ENCODE measurements around the gene IRAK2. TPM values are rescaled to one million over a fixed set of nuclear protein-coding genes. Genes with fewer than 3 reads are reported as not detected.

The IRAK2 gene
- polyA plus RNA-seq, 2 of the 4 experiments (the other 2 are of a cell fraction): 7.9 to 12.5 TPM

DNA sequence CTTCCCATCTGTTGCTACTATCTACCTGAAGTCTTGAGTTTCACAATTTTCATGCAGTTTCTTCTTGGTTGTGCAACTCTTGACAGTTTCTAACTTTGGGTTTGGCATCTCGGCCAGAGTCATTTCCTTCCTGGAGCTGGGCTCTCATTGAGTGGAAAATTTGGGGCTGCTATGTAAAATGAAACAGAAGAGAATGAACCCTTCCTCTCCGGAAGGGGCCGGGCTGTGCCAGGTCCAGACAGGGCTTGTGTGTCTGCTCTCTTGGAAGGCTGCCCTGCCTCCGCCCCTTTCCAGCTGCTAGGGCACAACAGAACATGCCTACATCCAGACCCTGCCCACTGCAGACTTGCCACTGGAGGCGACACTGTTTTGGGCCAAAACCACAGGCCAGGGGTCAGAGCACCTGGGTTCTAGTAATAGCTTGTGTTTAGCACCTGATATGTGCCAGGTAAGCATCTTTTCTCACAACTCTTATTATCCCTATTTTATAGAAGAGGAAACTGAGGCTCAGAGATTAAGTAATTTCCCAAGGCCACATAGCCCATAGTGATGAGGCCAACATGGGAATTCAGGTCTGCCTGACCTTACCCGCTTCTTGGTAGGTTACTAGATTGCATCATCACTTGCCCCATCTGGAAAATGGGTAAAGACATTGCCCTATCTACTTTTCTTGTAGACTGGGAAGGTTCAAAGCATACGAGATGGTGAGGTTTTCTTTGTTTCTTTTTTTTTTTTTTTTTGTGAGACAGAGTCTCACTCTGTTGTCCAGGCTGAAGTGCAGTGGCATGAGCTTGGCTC is 25.0 kb downstream of the IRAK2 start (continued):
- no peak for TF ChIP-seq ATOH8 (CRISPR knock-in tag; IDR thresholded peaks at IDR 0.05; ENCODE audit: low read depth)
- no peak for TF ChIP-seq RAD21 (conservative IDR thresholded peaks at IDR 0.05 in 1 of 2, IDR thresholded peaks at IDR 0.05 in 1 of 2)
- TF ChIP-seq, protein P1, sequence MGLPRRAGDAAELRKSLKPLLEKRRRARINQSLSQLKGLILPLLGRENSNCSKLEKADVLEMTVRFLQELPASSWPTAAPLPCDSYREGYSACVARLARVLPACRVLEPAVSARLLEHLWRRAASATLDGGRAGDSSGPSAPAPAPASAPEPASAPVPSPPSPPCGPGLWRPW (IDR thresholded peaks at IDR 0.05): peak; percentile 11; the same call in 1 of the 2 replicates
- TF ChIP-seq CEBPB (IDR thresholded peaks at IDR 0.05): peak; percentile 65 to 78; a peak in 3 of 4 replicates
- TF ChIP-seq EHF (CRISPR knock-in tag; IDR thresholded peaks at IDR 0.05): no peak
- TF ChIP-seq CTCF (IDR thresholded peaks at IDR 0.05): no peak
- TF ChIP-seq FOSB (CRISPR knock-in tag; IDR thresholded peaks at IDR 0.05): no peak
- no peak for TF ChIP-seq E2F6 (IDR thresholded peaks at IDR 0.05; ENCODE audit: borderline replicate concordance, low read depth)
- no peak for TF ChIP-seq HOXB5 (CRISPR knock-in tag; IDR thresholded peaks at IDR 0.05)
- no peak for TF ChIP-seq RFX5 (IDR thresholded peaks at IDR 0.05)

DNA sequence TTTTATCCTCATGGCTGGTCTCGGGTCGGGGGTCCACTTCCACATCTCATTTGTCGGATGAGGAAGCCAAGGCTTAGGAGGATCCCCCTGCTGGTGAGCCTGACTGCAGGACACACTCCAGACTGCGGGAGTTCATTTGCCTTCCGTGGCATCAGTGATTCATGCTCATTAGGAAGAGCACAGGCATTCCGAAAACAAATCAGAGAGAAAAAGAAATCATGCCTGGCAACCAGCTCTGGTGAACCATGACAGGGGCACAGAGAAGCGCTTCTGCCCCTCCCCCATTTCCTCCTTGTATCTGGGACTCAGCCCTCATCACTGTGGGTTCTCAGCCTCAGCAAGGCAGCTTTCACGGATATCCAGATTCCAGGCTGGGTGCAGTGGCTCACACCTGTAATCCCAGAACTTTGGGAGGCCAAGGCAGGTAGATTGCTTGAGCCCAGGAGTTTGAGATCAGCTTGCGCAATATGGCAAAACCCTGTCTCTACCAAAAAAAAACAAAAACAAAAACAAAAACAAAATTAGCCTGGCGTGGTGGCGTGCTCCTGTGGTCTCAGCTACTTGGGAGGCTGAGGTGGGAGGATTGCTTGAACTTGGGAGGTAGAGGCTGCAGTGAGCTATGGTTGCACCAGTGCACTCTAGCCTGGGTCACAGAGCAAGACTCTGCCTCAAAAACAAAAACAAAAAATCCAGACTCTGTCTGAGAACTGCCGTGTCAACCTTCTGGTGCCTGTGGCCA is 28.4 kb downstream of the IRAK2 start:
- 43% methylated on average over 12 of the region's 12 CpGs for WGBS (ENCODE audit: missing lambda C conversion rate)
- Histone ChIP-seq H3K4me1 (peaks cover 76% of the 10 kb centered on the region), H3K4me3 (no peak overlapping the region), H3K4me2 (peak overlapping the region; percentile 77), H3K9me3 (no peaks in the 10 kb centered on the region), H3K27ac (peak overlapping the region; percentile 88)
- DNase-seq (ENCODE audit: low read depth in 1 of 2, low spot score in 1 of 2) (peak; percentile 60 to 82), FAIRE-seq (no peak), ATAC-seq (peak; percentile 51 to 70)
- TF ChIP-seq CTCF (IDR thresholded peaks at IDR 0.05) (peak; percentile 47), HOXB5 (CRISPR knock-in tag; IDR thresholded peaks at IDR 0.05) (peak; percentile 42), SMC3 (IDR thresholded peaks at IDR 0.05) (peak; percentile 36; the same call in 2 of the 3 replicates), RAD21 (conservative IDR thresholded peaks at IDR 0.05 in 1 of 2, IDR thresholded peaks at IDR 0.05 in 1 of 2) (peak; percentile 10 to 34; a peak in 2 of 5 replicates), POLR2A (IDR thresholded peaks at IDR 0.05; ENCODE audit: low read length) (no peak), CEBPB (IDR thresholded peaks at IDR 0.05) (peak; percentile 72 to 93; a peak in 3 of 4 replicates), ATOH8 (CRISPR knock-in tag; IDR thresholded peaks at IDR 0.05; ENCODE audit: low read depth) (peak; percentile 25; the same call in 1 of the 2 replicates), FOXS1 (CRISPR knock-in tag; IDR thresholded peaks at IDR 0.05) (peak; percentile 33; the same call in 1 of the 2 replicates), CBX8 (IDR thresholded peaks at IDR 0.05) (no peak), CHD2 (IDR thresholded peaks at IDR 0.05; ENCODE audit: low read length, partially characterized antibody) (peak; percentile 31), JUN (IDR thresholded peaks at IDR 0.05) (peak in 1 of 2 experiments; percentile 27; a peak in 1 of 5 replicates), CBX2 (IDR thresholded peaks at IDR 0.05; ENCODE audit: borderline replicate concordance, low read depth) (no peak), ESRRA (IDR thresholded peaks at IDR 0.05; ENCODE audit: borderline replicate concordance, low read length) (no peak), FOSL2 (IDR thresholded peaks at IDR 0.05) (0 out of 2 replicates have a peak, but pooled peaks have one; percentile 16), FOSL2 (CRISPR knock-in tag; IDR thresholded peaks at IDR 0.05) (peak; percentile 73), E2F6 (IDR thresholded peaks at IDR 0.05; ENCODE audit: borderline replicate concordance, low read depth) (no peak)
- TF ChIP-seq, protein P2, sequence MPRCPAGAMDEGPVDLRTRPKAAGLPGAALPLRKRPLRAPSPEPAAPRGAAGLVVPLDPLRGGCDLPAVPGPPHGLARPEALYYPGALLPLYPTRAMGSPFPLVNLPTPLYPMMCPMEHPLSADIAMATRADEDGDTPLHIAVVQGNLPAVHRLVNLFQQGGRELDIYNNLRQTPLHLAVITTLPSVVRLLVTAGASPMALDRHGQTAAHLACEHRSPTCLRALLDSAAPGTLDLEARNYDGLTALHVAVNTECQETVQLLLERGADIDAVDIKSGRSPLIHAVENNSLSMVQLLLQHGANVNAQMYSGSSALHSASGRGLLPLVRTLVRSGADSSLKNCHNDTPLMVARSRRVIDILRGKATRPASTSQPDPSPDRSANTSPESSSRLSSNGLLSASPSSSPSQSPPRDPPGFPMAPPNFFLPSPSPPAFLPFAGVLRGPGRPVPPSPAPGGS (IDR thresholded peaks at IDR 0.05): 0 out of 3 replicates have a peak, but pooled peaks have one; percentile 22
- TF ChIP-seq, protein P3, sequence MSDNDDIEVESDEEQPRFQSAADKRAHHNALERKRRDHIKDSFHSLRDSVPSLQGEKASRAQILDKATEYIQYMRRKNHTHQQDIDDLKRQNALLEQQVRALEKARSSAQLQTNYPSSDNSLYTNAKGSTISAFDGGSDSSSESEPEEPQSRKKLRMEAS (IDR thresholded peaks at IDR 0.05): peak; percentile 45
- ChIA-PET POLR2A (interaction anchor here (0.6 to 3.3 kb wide), 3 partner anchors 8 to 28 kb away, joined by 3 to 43 read pairs (median 7); no protein-coding TSS in a partner anchor), CTCF (interaction anchor here (0.6 to 4.6 kb wide), 20 partner anchors 11 to 260 kb away, joined by 3 to 88 read pairs (median 7); partner anchors contain the start of genes CRELD1, IRAK2 and VHL)

Data from A549 (cell line).